ENCODE measurements around the gene KLLN. TPM values are rescaled to one million over a fixed set of nuclear protein-coding genes. Genes with fewer than 3 reads are reported as not detected.

KLLN gene
- total and polyA plus RNA-seq, 2 donors (not counting 1 experiment from before 2014, with no cell fraction given) = 0.49 to 0.66 TPM

DNA sequence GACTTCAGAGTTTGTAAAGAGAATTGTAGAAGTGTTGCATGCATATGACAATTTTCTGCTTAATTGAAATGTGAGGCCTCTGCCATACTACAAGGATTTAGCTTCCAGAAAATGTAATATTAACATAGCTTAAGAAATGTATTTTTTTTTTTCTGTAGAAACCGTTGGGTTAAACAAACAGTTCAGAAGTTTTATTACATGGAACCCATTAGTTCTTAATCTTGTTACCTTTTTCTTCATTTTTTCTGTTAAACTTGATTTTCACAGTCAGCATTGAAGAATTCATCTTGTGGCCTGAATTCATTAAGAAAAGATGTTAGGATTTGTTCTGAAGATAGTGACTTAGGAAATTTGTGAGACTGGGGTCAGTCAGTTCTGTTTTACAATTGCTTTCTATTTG is 4.9 kb upstream of the KLLN start:
- Histone ChIP-seq H4K20me1 (ENCODE audit: control insufficient read depth, extremely low read depth, insufficient read depth, low read length) (peaks cover 10% of the 10 kb centered on the region), H3K4me2 (ENCODE audit: extremely low read depth, insufficient read depth, low read length) (peak overlapping the region; percentile 91), H3K79me2 (ENCODE audit: control insufficient read depth, insufficient read depth, low read length) (peaks cover 96% of the 10 kb centered on the region), H3K4me1 (ENCODE audit: control insufficient read depth, extremely low read depth, insufficient read depth, low read length) (peaks cover 4% of the 10 kb centered on the region), H3K27ac (ENCODE audit: insufficient read depth, low read length) (no peak overlapping the region), H3K9me3 (ENCODE audit: control insufficient read depth, insufficient read depth, low read depth, low read length) (no peaks in the 10 kb centered on the region), H3K36me3 (ENCODE audit: control insufficient read depth, insufficient read depth, low read length) (no peaks in the 10 kb centered on the region), H2AFZ (ENCODE audit: low read length) (no peak overlapping the region), H3K4me3 (replicated peaks in 1 of 4; ENCODE audit: control extremely low read depth in 1 of 4, insufficient read depth in 1 of 4, low read depth in 3 of 4, low read length in 4 of 4) (peak overlapping the region; percentile 84 to 98 (median 88)), H3K27me3 (ENCODE audit: control insufficient read depth, insufficient read depth, low read length) (no peaks in the 10 kb centered on the region), H3K9ac (ENCODE audit: insufficient read depth, low read length) (no peak overlapping the region)
- TF ChIP-seq EZH2 (IDR thresholded peaks at IDR 0.05; ENCODE audit: low read length, missing control alignments) = no peak
- TF ChIP-seq, protein P1, sequence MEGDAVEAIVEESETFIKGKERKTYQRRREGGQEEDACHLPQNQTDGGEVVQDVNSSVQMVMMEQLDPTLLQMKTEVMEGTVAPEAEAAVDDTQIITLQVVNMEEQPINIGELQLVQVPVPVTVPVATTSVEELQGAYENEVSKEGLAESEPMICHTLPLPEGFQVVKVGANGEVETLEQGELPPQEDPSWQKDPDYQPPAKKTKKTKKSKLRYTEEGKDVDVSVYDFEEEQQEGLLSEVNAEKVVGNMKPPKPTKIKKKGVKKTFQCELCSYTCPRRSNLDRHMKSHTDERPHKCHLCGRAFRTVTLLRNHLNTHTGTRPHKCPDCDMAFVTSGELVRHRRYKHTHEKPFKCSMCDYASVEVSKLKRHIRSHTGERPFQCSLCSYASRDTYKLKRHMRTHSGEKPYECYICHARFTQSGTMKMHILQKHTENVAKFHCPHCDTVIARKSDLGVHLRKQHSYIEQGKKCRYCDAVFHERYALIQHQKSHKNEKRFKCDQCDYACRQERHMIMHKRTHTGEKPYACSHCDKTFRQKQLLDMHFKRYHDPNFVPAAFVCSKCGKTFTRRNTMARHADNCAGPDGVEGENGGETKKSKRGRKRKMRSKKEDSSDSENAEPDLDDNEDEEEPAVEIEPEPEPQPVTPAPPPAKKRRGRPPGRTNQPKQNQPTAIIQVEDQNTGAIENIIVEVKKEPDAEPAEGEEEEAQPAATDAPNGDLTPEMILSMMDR (conservative IDR thresholded peaks at IDR 0.05 in 1 of 2, IDR thresholded peaks at IDR 0.05 in 1 of 2; ENCODE audit: low read depth in 1 of 2, low read length in 2 of 2) = no peak
- DNase-seq (ENCODE audit: low read depth in 2 of 2) = peak in 1 of 2 donors; percentile 27

DNA sequence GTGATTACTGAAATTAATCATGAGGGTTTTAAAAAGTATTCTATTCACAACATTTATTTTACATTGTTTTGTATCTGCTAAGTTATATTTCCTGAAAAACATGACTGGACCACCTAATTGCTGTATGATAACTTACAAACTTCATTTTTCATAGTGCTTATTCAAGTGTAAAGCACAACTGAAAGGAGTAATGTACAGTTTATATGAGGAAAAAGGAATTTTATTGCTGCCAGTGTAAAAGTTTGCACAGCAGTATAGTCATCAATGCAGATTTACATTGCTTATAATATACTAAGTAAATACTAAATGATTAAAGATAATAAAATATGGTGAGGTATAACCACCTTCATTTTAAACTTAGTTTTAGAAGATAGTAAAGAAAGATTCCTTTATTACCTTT is 4.1 kb upstream of the KLLN start:
- no peak overlapping the region for H2AFZ ChIP-seq (ENCODE audit: low read length)

DNA sequence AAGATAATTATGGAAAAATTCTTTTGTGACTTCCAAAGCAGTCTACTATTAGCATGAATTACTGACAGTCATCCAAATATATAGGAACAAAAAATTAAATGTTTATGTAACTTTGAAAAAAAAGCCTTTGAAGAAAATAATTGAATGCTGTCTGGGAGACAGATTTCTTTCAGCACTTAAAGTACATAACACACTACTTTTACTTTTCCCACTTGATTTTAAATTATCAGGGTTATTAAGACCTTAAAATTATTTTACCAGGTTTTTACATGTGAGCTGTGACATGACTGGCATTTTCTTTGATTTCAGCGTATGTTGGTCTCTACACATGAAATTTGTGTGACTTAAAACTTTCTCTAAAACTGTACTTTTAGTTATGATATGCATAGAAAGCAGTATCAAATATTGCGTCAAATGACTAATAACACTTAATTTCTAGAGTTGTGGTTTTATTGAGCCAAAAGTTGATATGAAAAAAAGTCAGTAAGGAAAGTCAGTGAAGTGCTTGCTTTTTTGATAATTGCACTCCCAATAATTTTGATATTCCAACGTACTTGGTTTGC is 3.2 kb upstream of the KLLN start:
- Histone ChIP-seq H3K4me1 (ENCODE audit: control insufficient read depth, extremely low read depth, insufficient read depth, low read length) (peaks cover 3% of the 10 kb centered on the region), H4K20me1 (ENCODE audit: control insufficient read depth, extremely low read depth, insufficient read depth, low read length) (peaks cover 10% of the 10 kb centered on the region), H3K4me2 (ENCODE audit: extremely low read depth, insufficient read depth, low read length) (peak overlapping the region; percentile 91), H3K9ac (ENCODE audit: insufficient read depth, low read length) (peak overlapping the region; percentile 27), H3K27me3 (ENCODE audit: control insufficient read depth, insufficient read depth, low read length) (no peaks in the 10 kb centered on the region), H3K9me3 (ENCODE audit: control insufficient read depth, insufficient read depth, low read depth, low read length) (no peaks in the 10 kb centered on the region), H3K36me3 (ENCODE audit: control insufficient read depth, insufficient read depth, low read length) (no peaks in the 10 kb centered on the region), H3K79me2 (ENCODE audit: control insufficient read depth, insufficient read depth, low read length) (peaks cover 84% of the 10 kb centered on the region), H3K4me3 (replicated peaks in 1 of 4; ENCODE audit: control extremely low read depth in 1 of 4, insufficient read depth in 1 of 4, low read depth in 3 of 4, low read length in 4 of 4) (peak overlapping the region; percentile 84 to 98 (median 88)), H3K27ac (ENCODE audit: insufficient read depth, low read length) (peak overlapping the region; percentile 38), H2AFZ (ENCODE audit: low read length) (no peak overlapping the region)
- TF ChIP-seq, protein P1 (conservative IDR thresholded peaks at IDR 0.05 in 1 of 2, IDR thresholded peaks at IDR 0.05 in 1 of 2; ENCODE audit: low read depth in 1 of 2, low read length in 2 of 2) = no peak
- TF ChIP-seq EZH2 (IDR thresholded peaks at IDR 0.05; ENCODE audit: low read length, missing control alignments) = no peak
- DNase-seq (ENCODE audit: low read depth in 2 of 2) = no peak

More for the DNA sequence above, 4.1 kb upstream of the KLLN start:
- no peak overlapping the region for H3K27ac ChIP-seq (ENCODE audit: insufficient read depth, low read length)
- peaks cover 10% of the 10 kb centered on the region for H4K20me1 ChIP-seq (ENCODE audit: control insufficient read depth, extremely low read depth, insufficient read depth, low read length)
- peaks cover under 1% of the 10 kb centered on the region for H3K4me1 ChIP-seq (ENCODE audit: control insufficient read depth, extremely low read depth, insufficient read depth, low read length)
- no peaks in the 10 kb centered on the region for H3K36me3 ChIP-seq (ENCODE audit: control insufficient read depth, insufficient read depth, low read length)
- H3K9ac ChIP-seq (ENCODE audit: insufficient read depth, low read length) = no peak overlapping the region
- TF ChIP-seq EZH2 (IDR thresholded peaks at IDR 0.05; ENCODE audit: low read length, missing control alignments) = no peak
- TF ChIP-seq, protein P1 (conservative IDR thresholded peaks at IDR 0.05 in 1 of 2, IDR thresholded peaks at IDR 0.05 in 1 of 2; ENCODE audit: low read depth in 1 of 2, low read length in 2 of 2) = no peak
- H3K9me3 ChIP-seq (ENCODE audit: control insufficient read depth, insufficient read depth, low read depth, low read length) = no peaks in the 10 kb centered on the region
- H3K79me2 ChIP-seq (ENCODE audit: control insufficient read depth, insufficient read depth, low read length) = peaks cover 93% of the 10 kb centered on the region
- DNase-seq (ENCODE audit: low read depth in 2 of 2) = no peak
- no peaks in the 10 kb centered on the region for H3K27me3 ChIP-seq (ENCODE audit: control insufficient read depth, insufficient read depth, low read length)
- peak overlapping the region; percentile 91 for H3K4me2 ChIP-seq (ENCODE audit: extremely low read depth, insufficient read depth, low read length)
- H3K4me3 ChIP-seq (replicated peaks in 1 of 4; ENCODE audit: control extremely low read depth in 1 of 4, insufficient read depth in 1 of 4, low read depth in 3 of 4, low read length in 4 of 4) = peak overlapping the region; percentile 84 to 98 (median 88)
